DND-41 (cell line): ENCODE results near the gene TRAF3IP1.

Experiments used
- CTCF ChIP-seq: IDR thresholded peaks from 2 replicates; pipeline ENCODE4 v1.5.1; 2012; ENCODE audit warnings: borderline replicate concordance, low read length, moderate library complexity, mild to moderate bottlenecking; ENCODE audit not compliant: poor library complexity, severe bottlenecking; ENCODE audit errors: extremely low read depth
- EZH2 ChIP-seq: IDR thresholded peaks from 3 replicates; pipeline ENCODE4 v1.6.1; 2012; ENCODE audit warnings: borderline replicate concordance, low read depth, mild to moderate bottlenecking, moderate library complexity, low read length, inconsistent platforms; ENCODE audit not compliant: severe bottlenecking

- TF ChIP-seq EZH2 (no peak), CTCF (no peak)
These were observed 32.0 kb downstream of the TRAF3IP1 start for GRCh38 chr2:238352361-238352760.
